RWPE1 (cell line): ENCODE measurements around the gene ZFP92.

ENCODE experiments used
- CTCF ChIA-PET: fragments of 350-600 bp; sonication (Branson Sonifier 250); formaldehyde crosslinking; extraction: SDS; loops from one replicate; lab custom pipeline; 2021; lab: Yijun Ruan, JAX
- POLR2A ChIA-PET: fragments of 400-600 bp; formaldehyde crosslinking; extraction: SDS; loops from one replicate; lab custom pipeline; 2020; ENCODE audit warnings: antibody characterized with exemption; ENCODE audit not compliant: low non-redundant PET; lab: Yijun Ruan, JAX
- DNase-seq: peaks from one replicate; pipeline ENCODE4 v3.0.0; 2012; ENCODE audit warnings: low spot score
- H3K27ac ChIP-seq: fragments of 450-650 bp; 2 replicates; pipeline ENCODE4 v1.5.1; 2017
- TF ChIP-seq, protein P1 (sequence below): fragments of 450-650 bp; conservative IDR thresholded peaks from 2 replicates; pipeline ENCODE4 v1.5.1; 2017; ENCODE audit warnings: low read depth, mild to moderate bottlenecking

ZFP92 gene

DNA sequence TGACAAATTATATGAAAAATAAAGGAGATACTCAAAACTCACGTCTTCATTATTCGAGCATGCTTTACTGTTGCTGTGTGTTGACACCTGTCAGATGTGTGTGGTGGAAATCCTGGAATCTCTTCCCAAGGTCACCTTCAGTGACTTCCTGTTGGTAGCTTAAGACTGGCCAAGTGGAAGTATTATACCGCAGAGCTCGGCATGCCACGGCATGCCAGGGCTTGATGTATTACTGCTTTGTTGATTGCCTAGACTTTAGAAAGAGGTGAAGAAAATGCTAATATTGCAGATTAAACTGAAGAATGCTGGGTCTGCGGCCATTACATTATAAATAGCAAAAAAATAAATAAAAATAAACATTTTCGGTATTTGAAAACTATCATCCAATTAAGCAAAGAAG lies 30.0 kb downstream of the ZFP92 start:
- CTCF ChIA-PET: interaction anchor here (0.6 kb wide), 1 partner anchor 53 kb away, joined by 3 read pairs; the partner anchor contains the start of gene BGN
- peak; percentile 30 for DNase-seq
- POLR2A ChIA-PET: no interaction called here
- no peak overlapping the region for H3K27ac ChIP-seq
- TF ChIP-seq, protein P1, sequence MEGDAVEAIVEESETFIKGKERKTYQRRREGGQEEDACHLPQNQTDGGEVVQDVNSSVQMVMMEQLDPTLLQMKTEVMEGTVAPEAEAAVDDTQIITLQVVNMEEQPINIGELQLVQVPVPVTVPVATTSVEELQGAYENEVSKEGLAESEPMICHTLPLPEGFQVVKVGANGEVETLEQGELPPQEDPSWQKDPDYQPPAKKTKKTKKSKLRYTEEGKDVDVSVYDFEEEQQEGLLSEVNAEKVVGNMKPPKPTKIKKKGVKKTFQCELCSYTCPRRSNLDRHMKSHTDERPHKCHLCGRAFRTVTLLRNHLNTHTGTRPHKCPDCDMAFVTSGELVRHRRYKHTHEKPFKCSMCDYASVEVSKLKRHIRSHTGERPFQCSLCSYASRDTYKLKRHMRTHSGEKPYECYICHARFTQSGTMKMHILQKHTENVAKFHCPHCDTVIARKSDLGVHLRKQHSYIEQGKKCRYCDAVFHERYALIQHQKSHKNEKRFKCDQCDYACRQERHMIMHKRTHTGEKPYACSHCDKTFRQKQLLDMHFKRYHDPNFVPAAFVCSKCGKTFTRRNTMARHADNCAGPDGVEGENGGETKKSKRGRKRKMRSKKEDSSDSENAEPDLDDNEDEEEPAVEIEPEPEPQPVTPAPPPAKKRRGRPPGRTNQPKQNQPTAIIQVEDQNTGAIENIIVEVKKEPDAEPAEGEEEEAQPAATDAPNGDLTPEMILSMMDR: no peak

DNA sequence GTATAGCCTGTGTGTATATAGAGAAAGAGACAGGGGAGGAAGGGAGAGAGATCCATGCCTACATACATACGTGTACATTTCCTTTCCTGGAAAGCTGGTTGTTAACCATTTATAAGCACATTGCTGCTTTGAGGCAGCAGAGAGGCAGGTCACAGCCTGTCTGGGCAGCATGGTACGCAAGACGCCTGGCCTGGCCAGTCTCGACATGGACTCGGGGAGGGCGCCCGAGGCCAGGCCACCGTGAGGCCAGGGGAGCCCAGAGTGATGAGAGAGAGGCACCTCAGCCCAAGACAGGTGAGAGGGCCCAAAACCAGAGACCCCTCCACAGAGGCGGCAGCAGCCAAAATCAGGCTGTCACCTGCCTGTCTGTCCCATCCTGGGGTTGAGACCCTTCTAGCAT lies 30.7 kb downstream of the ZFP92 start:
- no peak overlapping the region for H3K27ac ChIP-seq
- ChIA-PET POLR2A (no interaction called here), CTCF (interaction anchor here (0.6 to 0.8 kb wide), 2 partner anchors 29 to 53 kb away, joined by 3 read pairs; partner anchors contain the start of genes BGN and HAUS7)
- TF ChIP-seq, protein P1: no peak
- peak; percentile 51 for DNase-seq

DNA sequence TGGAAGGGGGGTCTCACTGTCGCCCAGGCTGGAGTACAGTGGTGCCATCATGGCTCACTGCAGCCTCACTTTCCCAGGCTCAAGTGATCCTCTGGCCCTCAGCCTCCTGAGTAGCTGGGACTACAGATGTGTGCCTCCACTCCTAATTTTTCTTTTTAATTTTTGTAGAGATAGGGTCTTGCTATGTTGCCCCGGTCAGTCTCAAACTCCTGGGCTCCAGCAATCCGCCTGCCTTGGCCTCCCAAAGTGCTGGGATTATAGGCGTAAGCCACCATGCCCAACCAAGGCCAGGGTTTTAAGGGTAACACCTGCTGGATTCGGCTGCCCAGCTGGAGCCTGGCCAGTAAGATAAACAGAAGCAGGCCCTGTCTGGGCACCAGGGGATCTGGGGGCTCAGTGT lies 31.2 kb downstream of the ZFP92 start:
- no peak for DNase-seq
- TF ChIP-seq, protein P1: no peak
- no peak overlapping the region for H3K27ac ChIP-seq
- POLR2A ChIA-PET: no interaction called here
- CTCF ChIA-PET: interaction anchor here (0.6 to 0.8 kb wide), 2 partner anchors 28 to 501 kb away, joined by 3 read pairs; partner anchors contain the start of gene HAUS7

DNA sequence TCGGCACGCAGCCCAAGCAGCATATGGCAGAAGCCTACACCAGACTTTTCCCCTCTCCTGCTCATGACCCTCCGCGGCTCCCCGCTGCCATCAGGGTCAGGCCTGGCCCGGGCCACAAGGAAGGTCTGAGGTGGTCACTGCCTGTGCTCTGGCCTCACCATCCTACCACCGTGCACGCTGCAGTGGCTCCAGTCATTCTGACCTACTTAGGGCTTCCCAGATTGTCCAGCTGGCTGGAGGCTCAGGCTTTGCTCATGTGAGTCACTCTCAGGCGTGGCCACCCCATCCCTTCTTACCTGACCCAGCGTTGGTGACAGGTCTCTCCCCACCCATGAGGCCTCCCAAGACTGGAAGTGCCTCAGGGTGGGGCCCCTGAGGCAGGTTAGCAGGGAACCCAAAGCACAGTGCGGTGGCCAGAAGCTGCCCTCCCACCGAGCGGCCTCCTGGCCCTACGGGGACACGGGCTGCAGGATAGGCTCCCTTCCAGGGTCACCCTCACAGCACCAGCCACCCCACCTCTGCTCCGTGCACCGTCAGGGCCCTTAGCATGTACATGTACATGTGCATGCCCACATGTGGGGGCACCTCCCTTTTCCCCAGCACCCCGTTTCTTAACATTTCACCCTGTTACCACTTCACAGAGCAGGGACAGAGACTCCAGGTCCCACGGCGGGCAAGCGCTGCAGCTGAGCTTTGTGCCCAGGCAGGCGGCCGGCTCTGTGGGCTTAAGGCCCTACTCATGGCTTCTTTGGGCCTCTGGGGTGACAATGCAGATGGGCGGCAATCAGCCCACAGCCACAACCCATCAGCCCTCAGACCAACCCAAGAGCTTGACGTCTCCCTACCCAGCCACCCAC lies 32.4 kb downstream of the ZFP92 start:
- TF ChIP-seq, protein P1: no peak
- DNase-seq: peak; percentile 7
- H3K27ac ChIP-seq: no peak overlapping the region
- ChIA-PET CTCF (no interaction called here), POLR2A (no interaction called here)

DNA sequence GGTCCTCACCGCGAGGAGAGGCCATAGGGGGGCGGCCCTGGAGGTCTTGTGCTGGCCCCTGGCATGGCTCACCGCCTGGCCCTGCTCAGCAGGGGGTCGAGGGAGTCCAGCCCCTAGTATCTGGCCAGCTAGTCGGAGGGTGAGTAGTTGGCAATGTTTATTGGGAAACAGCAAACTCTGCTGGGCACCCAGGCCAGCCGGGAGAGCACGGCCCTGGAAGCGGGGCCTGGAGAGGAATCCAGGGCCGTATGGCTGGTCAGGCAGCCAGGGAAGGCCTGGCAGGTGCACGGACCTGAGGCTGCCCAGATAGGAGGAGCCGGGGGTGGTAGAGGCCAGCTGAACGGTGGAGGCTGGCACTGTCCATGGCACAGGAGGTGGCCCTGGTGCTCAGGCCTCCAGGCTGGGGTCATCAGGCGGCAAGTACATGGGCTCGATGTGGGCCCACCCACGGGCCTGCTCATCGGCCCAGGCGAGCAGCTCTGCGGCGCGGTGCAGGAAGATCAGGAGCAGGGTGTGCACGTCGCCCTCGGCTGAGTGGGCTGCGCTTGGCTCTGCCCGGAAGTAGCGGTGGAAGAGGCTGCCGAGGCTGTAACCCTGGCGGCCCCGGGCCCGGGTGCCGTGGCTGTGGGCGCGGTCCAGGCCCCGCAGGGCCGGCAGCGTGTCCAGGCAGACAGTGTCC lies 33.2 kb downstream of the ZFP92 start:
- TF ChIP-seq, protein P1: no peak
- POLR2A ChIA-PET: no interaction called here
- H3K27ac ChIP-seq: no peak overlapping the region
- CTCF ChIA-PET: no interaction called here
- DNase-seq: no peak

DNA sequence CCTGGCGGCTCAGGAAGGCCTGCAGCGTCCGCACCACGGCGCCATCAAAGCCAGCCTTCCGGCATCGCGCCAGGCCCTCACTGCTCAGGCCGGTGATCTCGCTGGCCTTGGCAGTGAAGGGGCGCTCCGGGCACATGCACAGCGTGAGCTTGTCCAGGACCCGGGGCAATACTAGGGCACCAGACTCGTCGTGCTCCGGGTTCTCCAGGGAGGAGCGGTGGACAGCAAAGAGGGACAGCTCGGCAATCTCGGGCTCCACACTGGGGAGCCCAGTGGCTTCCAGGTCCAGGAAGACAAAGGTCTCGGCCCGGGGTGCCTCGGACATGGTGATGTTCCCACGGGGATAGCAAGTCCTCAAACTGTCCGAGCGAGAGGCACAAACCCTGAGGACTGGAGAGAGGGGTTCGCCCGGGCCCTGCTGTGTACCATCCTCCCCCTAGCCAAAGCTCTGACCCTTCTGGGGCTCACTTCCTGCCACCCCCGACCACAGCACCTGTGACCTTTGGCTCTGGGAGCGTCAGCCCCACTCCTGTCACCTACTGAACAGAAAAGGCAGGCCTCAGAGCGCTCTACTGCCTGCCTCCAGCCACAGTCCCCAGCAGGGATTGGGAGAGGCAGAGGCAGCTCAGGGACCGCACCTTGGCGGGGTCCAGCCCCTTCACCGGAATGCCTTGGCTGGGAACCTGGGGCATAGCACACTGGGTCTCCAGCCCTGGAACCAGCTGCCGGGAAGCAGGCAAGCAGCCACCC lies 34.0 kb downstream of the ZFP92 start:
- H3K27ac ChIP-seq: no peak overlapping the region
- no peak for DNase-seq
- CTCF ChIA-PET: interaction anchor here (0.8 to 1.1 kb wide), 2 partner anchors 16 to 62 kb away, joined by 3 read pairs; no protein-coding TSS in a partner anchor
- POLR2A ChIA-PET: no interaction called here
- TF ChIP-seq, protein P1: no peak
